GM18867 (cell line): ENCODE data around the gene MCEMP1.

Experiments
- ATAC-seq: cut with Tn5 transposase; IDR thresholded peaks from one replicate; pipeline ENCODE4 v1.9.1; 2021; ENCODE audit warnings: mild to moderate bottlenecking, moderate library complexity; ENCODE audit not compliant: unreplicated experiment

Gene MCEMP1

GRCh38 chr19:7720351-7720750 is 43.5 kb downstream of the MCEMP1 start:
- ATAC-seq = no peak

- no peak for ATAC-seq
These were observed 45.4 kb downstream of the MCEMP1 start for GRCh38 chr19:7722231-7722651.

- ATAC-seq = no peak
These were observed 48.9 kb downstream of the MCEMP1 start for GRCh38 chr19:7725791-7726190.

- ATAC-seq = no peak
These were observed 52.3 kb downstream of the MCEMP1 start for GRCh38 chr19:7729211-7729610.
